Measurements from ENCODE around the gene ZNF638. TPM values are rescaled to one million over a fixed set of nuclear protein-coding genes. Genes with fewer than 3 reads are reported as not detected.

ZNF638 gene
- total and polyA plus RNA-seq, 2 donors (not counting 3 experiments of a cell fraction or from before 2014, with no cell fraction given) = 36.4 to 111 TPM

DNA sequence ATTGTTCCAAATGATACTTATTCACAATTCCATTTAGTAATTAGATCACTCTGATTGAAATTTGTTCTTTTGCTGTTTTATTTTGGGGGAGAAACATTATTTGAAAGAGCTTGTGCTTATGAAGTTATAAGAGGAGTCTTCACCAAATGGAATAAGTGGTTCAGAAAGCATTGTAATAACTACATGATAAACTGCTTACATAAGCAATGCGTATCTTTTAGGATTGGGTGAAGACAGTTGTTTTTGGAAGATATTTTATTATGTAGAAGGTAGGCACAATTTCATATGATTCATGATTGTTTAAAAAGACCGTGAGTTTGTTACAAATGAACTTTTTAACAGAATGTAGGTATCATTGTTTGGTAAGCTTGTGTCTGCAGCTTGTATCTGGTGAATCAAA, 14.5 kb downstream of the ZNF638 start:
- BruUV-seq (replicated peaks) = no TSS peak
- POLR2A ChIA-PET = no interaction called here
- DNase-seq (ENCODE audit: low read depth, low spot score) = no peak
- Histone ChIP-seq H3K4me1 (ENCODE audit: control insufficient read depth, extremely low read depth, insufficient read depth, low read length) (no peaks in the 10 kb centered on the region), H3K4me2 (ENCODE audit: insufficient read depth, low read length) (no peak overlapping the region), H3K4me3 (replicated peaks in 1 of 3; ENCODE audit: insufficient read depth in 1 of 3, low read depth in 1 of 3, low read length in 3 of 3) (no peak overlapping the region), H3K9ac (replicated peaks; ENCODE audit: extremely low read depth, insufficient read depth, low read length) (no peak overlapping the region), H3K79me2 (ENCODE audit: control insufficient read depth, insufficient read depth, low read length) (peaks cover 87% of the 10 kb centered on the region), H4K20me1 (replicated peaks; ENCODE audit: control insufficient read depth, extremely low read depth, insufficient read depth, low read length) (peaks cover 31% of the 10 kb centered on the region), H3K27me3 (ENCODE audit: control insufficient read depth in 2 of 2, insufficient read depth in 2 of 2, low read length in 2 of 2) (no peaks in the 10 kb centered on the region), H2AFZ (ENCODE audit: low read depth, low read length) (no peak overlapping the region), H3K9me3 (replicated peaks; ENCODE audit: control insufficient read depth, insufficient read depth, low read length) (no peaks in the 10 kb centered on the region), H3K27ac (ENCODE audit: insufficient read depth, low read depth, low read length) (no peak overlapping the region), H3K36me3 (ENCODE audit: control insufficient read depth in 2 of 2, extremely low read depth in 1 of 2, insufficient read depth in 2 of 2, low read length in 2 of 2) (peaks cover 4 to 11% of the 10 kb centered on the region in 2 experiments), H3K9me1 (replicated peaks; ENCODE audit: control insufficient read depth, extremely low read depth, insufficient read depth, low read length) (peaks cover 7% of the 10 kb centered on the region)
- CTCF ChIA-PET = interaction anchor here (1.1 to 2.4 kb wide), 2 partner anchors 14 to 46 kb away, joined by 5 to 14 read pairs; partner anchors contain the start of gene ZNF638
- TF ChIP-seq, protein P1, sequence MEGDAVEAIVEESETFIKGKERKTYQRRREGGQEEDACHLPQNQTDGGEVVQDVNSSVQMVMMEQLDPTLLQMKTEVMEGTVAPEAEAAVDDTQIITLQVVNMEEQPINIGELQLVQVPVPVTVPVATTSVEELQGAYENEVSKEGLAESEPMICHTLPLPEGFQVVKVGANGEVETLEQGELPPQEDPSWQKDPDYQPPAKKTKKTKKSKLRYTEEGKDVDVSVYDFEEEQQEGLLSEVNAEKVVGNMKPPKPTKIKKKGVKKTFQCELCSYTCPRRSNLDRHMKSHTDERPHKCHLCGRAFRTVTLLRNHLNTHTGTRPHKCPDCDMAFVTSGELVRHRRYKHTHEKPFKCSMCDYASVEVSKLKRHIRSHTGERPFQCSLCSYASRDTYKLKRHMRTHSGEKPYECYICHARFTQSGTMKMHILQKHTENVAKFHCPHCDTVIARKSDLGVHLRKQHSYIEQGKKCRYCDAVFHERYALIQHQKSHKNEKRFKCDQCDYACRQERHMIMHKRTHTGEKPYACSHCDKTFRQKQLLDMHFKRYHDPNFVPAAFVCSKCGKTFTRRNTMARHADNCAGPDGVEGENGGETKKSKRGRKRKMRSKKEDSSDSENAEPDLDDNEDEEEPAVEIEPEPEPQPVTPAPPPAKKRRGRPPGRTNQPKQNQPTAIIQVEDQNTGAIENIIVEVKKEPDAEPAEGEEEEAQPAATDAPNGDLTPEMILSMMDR (IDR thresholded peaks at IDR 0.05; ENCODE audit: extremely low read depth in 1 of 2, insufficient read depth in 1 of 2, low read depth in 1 of 2, low read length in 2 of 2) = no peak
- no peak for TF ChIP-seq POLR2A (IDR thresholded peaks at IDR 0.05; ENCODE audit: low read depth, low read length)
- TF ChIP-seq JUN (IDR thresholded peaks at IDR 0.05; ENCODE audit: borderline replicate concordance, insufficient read depth, insufficient read length, low read depth) = no peak
- TF ChIP-seq FOS (IDR thresholded peaks at IDR 0.05; ENCODE audit: borderline replicate concordance, insufficient read depth, low read length) = no peak
- TF ChIP-seq EZH2 (IDR thresholded peaks at IDR 0.05; ENCODE audit: borderline replicate concordance, low read depth, low read length, severe bottlenecking) = no peak
- no peak for TF ChIP-seq POLR2AphosphoS5 (IDR thresholded peaks at IDR 0.05; ENCODE audit: insufficient read depth, low read depth, low read length)
- no peak for TF ChIP-seq GATA2 (IDR thresholded peaks at IDR 0.05; ENCODE audit: insufficient read depth, insufficient read length, low read depth, low read length)
- no peak for TF ChIP-seq MYC (IDR thresholded peaks at IDR 0.05; ENCODE audit: low read depth, low read length)
- TF ChIP-seq, protein P2, sequence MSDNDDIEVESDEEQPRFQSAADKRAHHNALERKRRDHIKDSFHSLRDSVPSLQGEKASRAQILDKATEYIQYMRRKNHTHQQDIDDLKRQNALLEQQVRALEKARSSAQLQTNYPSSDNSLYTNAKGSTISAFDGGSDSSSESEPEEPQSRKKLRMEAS (IDR thresholded peaks at IDR 0.05; ENCODE audit: insufficient read depth, insufficient read length) = no peak
- dilution Hi-C loops (cut with MboI; ENCODE audit: extremely low pct_ligation_motif_present, low sequenced_read_pairs) = no loop called here
- intact Hi-C loops (cut with micrococcal nuclease) = no loop called here
- no peak for FAIRE-seq

Measured in endothelial cell of umbilical vein (primary cell).